ENCODE data around the gene GABRB2. TPM values are rescaled to one million over a fixed set of nuclear protein-coding genes. Genes with fewer than 3 reads are reported as not detected.
A peak's percentile ranks its signal among the peaks of the same experiment; 100 is the strongest.

The GABRB2 gene
- total and polyA plus RNA-seq, 2 experiments from 2014 or later: not detected

- no peaks in the 10 kb centered on the region for H3K36me3 ChIP-seq (ENCODE audit: low read depth)
- H3K9me2 ChIP-seq (ENCODE audit: insufficient read depth): no peaks in the 10 kb centered on the region
- H3F3A ChIP-seq (ENCODE audit: insufficient read depth): no peaks in the 10 kb centered on the region
- in situ Hi-C loops (cut with MboI): no loop called here
- no peak overlapping the region for H3K9ac ChIP-seq
- DNase-seq: peak; percentile 2
- H3K4me1 ChIP-seq (ENCODE audit: insufficient read depth): no peaks in the 10 kb centered on the region
- no peaks in the 10 kb centered on the region for H3K9me3 ChIP-seq (ENCODE audit: low read depth)
- H3K79me2 ChIP-seq (ENCODE audit: insufficient read depth): no peaks in the 10 kb centered on the region
- H3K4me2 ChIP-seq (ENCODE audit: unreplicated experiment): no peak overlapping the region
- H4K20me1 ChIP-seq (ENCODE audit: insufficient read depth): no peaks in the 10 kb centered on the region
- WGBS, 2 experiments (ENCODE audit: low coverage in 1 of 2, low lambda C conversion rate in 2 of 2, missing lambda C conversion rate in 2 of 2): 2% methylated on average over 37 to 56 of the region's 64 CpGs
- no peak overlapping the region for H2AFZ ChIP-seq
- H3K27ac ChIP-seq: no peak overlapping the region
- H3K4me3 ChIP-seq: no peak overlapping the region
- TF ChIP-seq EZH2 (IDR thresholded peaks at IDR 0.05; ENCODE audit: insufficient read depth, poor library complexity, severe bottlenecking) (no peak), EZH2phosphoT487 (IDR thresholded peaks at IDR 0.05; ENCODE audit: insufficient read depth, low read depth) (no peak)
- H3K27me3 ChIP-seq (replicated peaks; ENCODE audit: insufficient read depth): peaks cover 20% of the 10 kb centered on the region
Observed at GRCh38 chr5:161547738-161548486, 1.4 kb upstream of the GABRB2 start.

GRCh38 chr5:161547406-161547737, 847 bp upstream of the GABRB2 start:
- Histone ChIP-seq H3K27me3 (replicated peaks; ENCODE audit: insufficient read depth) (peaks cover 20% of the 10 kb centered on the region), H3K36me3 (ENCODE audit: low read depth) (no peaks in the 10 kb centered on the region), H3K4me2 (ENCODE audit: unreplicated experiment) (no peak overlapping the region), H3K4me1 (ENCODE audit: insufficient read depth) (no peaks in the 10 kb centered on the region), H3K79me2 (ENCODE audit: insufficient read depth) (no peaks in the 10 kb centered on the region), H3K9ac (no peak overlapping the region), H3K9me3 (ENCODE audit: low read depth) (no peaks in the 10 kb centered on the region), H2AFZ (no peak overlapping the region), H4K20me1 (ENCODE audit: insufficient read depth) (no peaks in the 10 kb centered on the region), H3K4me3 (no peak overlapping the region), H3K27ac (no peak overlapping the region), H3K9me2 (ENCODE audit: insufficient read depth) (no peaks in the 10 kb centered on the region), H3F3A (ENCODE audit: insufficient read depth) (no peaks in the 10 kb centered on the region)
- in situ Hi-C loops (cut with MboI): no loop called here
- TF ChIP-seq EZH2 (IDR thresholded peaks at IDR 0.05; ENCODE audit: insufficient read depth, poor library complexity, severe bottlenecking) (no peak), EZH2phosphoT487 (IDR thresholded peaks at IDR 0.05; ENCODE audit: insufficient read depth, low read depth) (no peak)
- WGBS, 2 experiments (ENCODE audit: low coverage in 1 of 2, low lambda C conversion rate in 2 of 2, missing lambda C conversion rate in 2 of 2): 0 to 1% methylated on average over 9 to 17 of the region's 17 CpGs
- DNase-seq: no peak

- no peaks in the 10 kb centered on the region for H3F3A ChIP-seq (ENCODE audit: insufficient read depth)
- no peak for TF ChIP-seq EZH2 (IDR thresholded peaks at IDR 0.05; ENCODE audit: insufficient read depth, poor library complexity, severe bottlenecking)
- TF ChIP-seq EZH2phosphoT487 (IDR thresholded peaks at IDR 0.05; ENCODE audit: insufficient read depth, low read depth): no peak
- 34 to 37% methylated on average over 8 of the region's 8 CpGs for WGBS, 2 experiments (ENCODE audit: low coverage in 1 of 2, low lambda C conversion rate in 2 of 2, missing lambda C conversion rate in 2 of 2)
- no peaks in the 10 kb centered on the region for H3K79me2 ChIP-seq (ENCODE audit: insufficient read depth)
- H3K4me3 ChIP-seq: no peak overlapping the region
- peak overlapping the region; percentile 69 for H3K4me2 ChIP-seq (ENCODE audit: unreplicated experiment)
- no peaks in the 10 kb centered on the region for H3K36me3 ChIP-seq (ENCODE audit: low read depth)
- in situ Hi-C loops (cut with MboI): no loop called here
- no peaks in the 10 kb centered on the region for H3K9me2 ChIP-seq (ENCODE audit: insufficient read depth)
- no peaks in the 10 kb centered on the region for H3K4me1 ChIP-seq (ENCODE audit: insufficient read depth)
- peaks cover 20% of the 10 kb centered on the region for H3K27me3 ChIP-seq (replicated peaks; ENCODE audit: insufficient read depth)
- H2AFZ ChIP-seq: no peak overlapping the region
- no peak overlapping the region for H3K9ac ChIP-seq
- H3K27ac ChIP-seq: no peak overlapping the region
- no peaks in the 10 kb centered on the region for H4K20me1 ChIP-seq (ENCODE audit: insufficient read depth)
- no peak for DNase-seq
- H3K9me3 ChIP-seq (ENCODE audit: low read depth): no peaks in the 10 kb centered on the region
Observed at GRCh38 chr5:161546095-161546469, 443 bp downstream of the GABRB2 start.

- no peak for TF ChIP-seq EZH2 (IDR thresholded peaks at IDR 0.05; ENCODE audit: insufficient read depth, poor library complexity, severe bottlenecking)
- no peak for TF ChIP-seq EZH2phosphoT487 (IDR thresholded peaks at IDR 0.05; ENCODE audit: insufficient read depth, low read depth)
- H3K4me1 ChIP-seq (ENCODE audit: insufficient read depth): no peaks in the 10 kb centered on the region
- no peaks in the 10 kb centered on the region for H3K36me3 ChIP-seq (ENCODE audit: low read depth)
- H3K79me2 ChIP-seq (ENCODE audit: insufficient read depth): no peaks in the 10 kb centered on the region
- in situ Hi-C loops (cut with MboI): no loop called here
- H3K9me2 ChIP-seq (ENCODE audit: insufficient read depth): no peaks in the 10 kb centered on the region
- DNase-seq: no peak
- no peak overlapping the region for H2AFZ ChIP-seq
- 53% methylated on average over 8 of the region's 8 CpGs for WGBS, 2 experiments (ENCODE audit: low coverage in 1 of 2, low lambda C conversion rate in 2 of 2, missing lambda C conversion rate in 2 of 2)
- no peak overlapping the region for H3K4me2 ChIP-seq (ENCODE audit: unreplicated experiment)
- H4K20me1 ChIP-seq (ENCODE audit: insufficient read depth): no peaks in the 10 kb centered on the region
- H3K27me3 ChIP-seq (replicated peaks; ENCODE audit: insufficient read depth): peaks cover 20% of the 10 kb centered on the region
- H3K27ac ChIP-seq: no peak overlapping the region
- no peaks in the 10 kb centered on the region for H3F3A ChIP-seq (ENCODE audit: insufficient read depth)
- H3K9ac ChIP-seq: no peak overlapping the region
- no peaks in the 10 kb centered on the region for H3K9me3 ChIP-seq (ENCODE audit: low read depth)
- no peak overlapping the region for H3K4me3 ChIP-seq
Observed at GRCh38 chr5:161545344-161546094, 1.0 kb downstream of the GABRB2 start.
